Spleen (tissue), 11 donors: ENCODE results near the gene AZGP1. TPM values are rescaled to one million over a fixed set of nuclear protein-coding genes. Genes with fewer than 3 reads are reported as not detected.
A peak's percentile ranks its signal among the peaks of the same experiment; 100 is the strongest.

Experiments
- DNase-seq: peaks from one replicate; pipeline ENCODE4 v3.0.0-alpha.2; 2020
- H3K27ac ChIP-seq, 8 donors: fragments of 200-600 bp; sonication (generic) in 7 of 8; 1 replicate in 4 of 8; 2 replicates in 4 of 8; pipeline versions ENCODE4 v1.5.0 to v1.8.0; 2016 to 2021; ENCODE audit warnings: inconsistent platforms in 4 of 8, mild to moderate bottlenecking in 4 of 8, moderate library complexity in 1 of 8
- H3K27me3 ChIP-seq, 7 donors: fragments of 200-600 bp; sonication (generic) in 6 of 7; replicated peaks in 1 of 7; 1 replicate in 4 of 7; 2 replicates in 3 of 7; pipeline versions ENCODE4 v1.5.0 to v1.8.0; 2016 to 2021; ENCODE audit warnings: inconsistent platforms in 3 of 7, mild to moderate bottlenecking in 1 of 7
- H3K36me3 ChIP-seq, 6 donors: fragments of 200-600 bp; sonication (generic) in 5 of 6; 1 replicate in 4 of 6; 2 replicates in 2 of 6; pipeline versions ENCODE4 v1.5.0 to v1.8.0; 2016 to 2021; ENCODE audit warnings: inconsistent platforms in 2 of 6
- H3K4me1 ChIP-seq, 6 donors: fragments of 200-600 bp; sonication (generic) in 5 of 6; 1 replicate in 3 of 6; 2 replicates in 3 of 6; pipeline versions ENCODE4 v1.5.0 to v1.8.0; 2016 to 2021; ENCODE audit warnings: inconsistent platforms in 3 of 6
- H3K4me3 ChIP-seq, 8 donors: fragments of 200-600 bp; sonication (generic) in 7 of 8; 1 replicate in 4 of 8; 2 replicates in 4 of 8; pipeline versions ENCODE4 v1.5.0 to v1.8.0; 2016 to 2021; ENCODE audit warnings: inconsistent platforms in 4 of 8, mild to moderate bottlenecking in 4 of 8, moderate library complexity in 2 of 8
- H3K9me3 ChIP-seq, 8 donors: fragments of 200-600 bp; sonication (generic) in 7 of 8; 1 replicate in 4 of 8; 2 replicates in 4 of 8; pipeline versions ENCODE4 v1.5.0 to v1.8.0; 2016 to 2021; ENCODE audit warnings: inconsistent platforms in 4 of 8
- POLR2A ChIP-seq, 3 donors: fragments of 450-650 bp; IDR thresholded peaks; one replicate each; pipeline ENCODE4 v1.5.1; 2017; ENCODE audit warnings: antibody characterized with exemption in 3 of 3, mild to moderate bottlenecking in 1 of 3
- POLR2AphosphoS5 ChIP-seq, 3 donors: sonication (generic); formaldehyde crosslinking; IDR thresholded peaks; one replicate each; pipeline ENCODE4 v1.5.1; 2017; ENCODE audit warnings: antibody characterized with exemption in 3 of 3
- WGBS, 5 donors: extraction: QIAGEN DNeasy Blood & Tissue Kit in 3 of 5; methylation state at CpG; one replicate each; pipeline versions ENCODE4 v1.1.5 to v1.1.7; 2013 to 2018; 5-methylcytosine and 5-hydroxymethylcytosine counted together
- intact Hi-C: fragments of 100-400 bp; cut with DNase I; formaldehyde crosslinking; loops from one replicate; pipeline ENCODE4 v1.15.0; 2023; ENCODE audit warnings: low total_unique reads
- polyA plus RNA-seq, 3 donors: library from polyadenylated mRNA; stranded (reverse); fragments of 200-250 nt; gene quantifications; one replicate each; pipeline ENCODE4 v1.2.1, GENCODE V29; 2013
- total RNA-seq, 7 donors: library from RNA; depleted of rRNA in 3 of 7; stranded (reverse); fragments of >200 nt in 3 of 7; fragmentation: NEBNext Ultra II Directional in 4 of 7; extraction: Animal tissue kit (Norgen Biotek cat#: 25700) in 4 of 7; gene quantifications; one replicate each; pipeline versions ENCODE4 v1.1.0 to v1.2.1, GENCODE V29; 2016 to 2021
- TF ChIP-seq, protein P1 (sequence below), 11 experiments: fragments of 200-600 bp in 7 of 11; fragments of 450-650 bp in 4 of 11; sonication (generic) in 4 of 11; IDR thresholded peaks in 8 of 11; conservative IDR thresholded peaks in 3 of 11; 1 replicate in 7 of 11; 2 replicates in 4 of 11; pipeline versions ENCODE4 v1.4.0 to v1.8.0; 2016 to 2021; ENCODE audit warnings: antibody characterized with exemption in 11 of 11, inconsistent platforms in 4 of 11, mild to moderate bottlenecking in 1 of 11
- donor health status: healthy with polysubstance abuse.
- donor health status: DM: no; HTN: no; CAD: no; lungs with moderate emphysema.
- donor health status: DM: no; HTN: no; CAD: no.
- donor health status: Bipolar disorder and iron deficiency.
- donor health status: healthy.
- donor health status: DM: no; HTN: no; CAD: no.
- donor health status: DM: yes; HTN: yes; CAD: no.

AZGP1 gene
- total and polyA plus RNA-seq, 10 donors: 0.13 to 2.3 (median 0.58) TPM; not detected in 6

DNA sequence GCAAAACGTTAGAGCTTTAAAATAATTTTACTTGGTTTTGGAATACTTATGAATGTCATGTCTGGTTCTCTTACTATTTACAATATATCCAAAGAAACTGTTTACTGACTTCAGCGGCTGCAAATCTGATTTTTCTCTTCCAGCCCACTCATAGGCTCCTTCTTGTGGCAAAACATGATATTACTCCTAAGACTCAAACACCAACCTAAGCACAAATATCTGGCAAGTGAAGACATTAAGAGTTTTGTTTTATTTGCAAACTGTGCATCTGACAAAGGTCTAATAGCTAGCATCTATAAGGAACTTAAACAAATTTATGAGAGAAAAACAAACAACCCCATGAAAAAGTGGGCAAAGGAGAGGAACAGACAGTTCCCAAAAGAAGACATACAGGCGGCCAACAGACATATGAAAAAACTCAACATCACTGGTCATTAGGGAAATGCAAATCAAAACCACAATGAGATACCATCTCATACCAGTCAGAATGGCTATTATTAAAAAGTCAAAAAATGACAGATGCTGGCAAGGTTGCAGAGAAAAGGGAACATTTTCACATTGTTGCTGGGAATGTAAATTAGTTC is 26.1 kb downstream of the AZGP1 start:
- TF ChIP-seq POLR2AphosphoS5 (IDR thresholded peaks at IDR 0.05): no peak
- TF ChIP-seq, protein P1, sequence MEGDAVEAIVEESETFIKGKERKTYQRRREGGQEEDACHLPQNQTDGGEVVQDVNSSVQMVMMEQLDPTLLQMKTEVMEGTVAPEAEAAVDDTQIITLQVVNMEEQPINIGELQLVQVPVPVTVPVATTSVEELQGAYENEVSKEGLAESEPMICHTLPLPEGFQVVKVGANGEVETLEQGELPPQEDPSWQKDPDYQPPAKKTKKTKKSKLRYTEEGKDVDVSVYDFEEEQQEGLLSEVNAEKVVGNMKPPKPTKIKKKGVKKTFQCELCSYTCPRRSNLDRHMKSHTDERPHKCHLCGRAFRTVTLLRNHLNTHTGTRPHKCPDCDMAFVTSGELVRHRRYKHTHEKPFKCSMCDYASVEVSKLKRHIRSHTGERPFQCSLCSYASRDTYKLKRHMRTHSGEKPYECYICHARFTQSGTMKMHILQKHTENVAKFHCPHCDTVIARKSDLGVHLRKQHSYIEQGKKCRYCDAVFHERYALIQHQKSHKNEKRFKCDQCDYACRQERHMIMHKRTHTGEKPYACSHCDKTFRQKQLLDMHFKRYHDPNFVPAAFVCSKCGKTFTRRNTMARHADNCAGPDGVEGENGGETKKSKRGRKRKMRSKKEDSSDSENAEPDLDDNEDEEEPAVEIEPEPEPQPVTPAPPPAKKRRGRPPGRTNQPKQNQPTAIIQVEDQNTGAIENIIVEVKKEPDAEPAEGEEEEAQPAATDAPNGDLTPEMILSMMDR (IDR thresholded peaks at IDR 0.05 in 8 of 11, conservative IDR thresholded peaks at IDR 0.05 in 3 of 11): peak in 2 of 11 experiments; percentile 30
- no peaks in the 10 kb centered on the region for H3K4me1 ChIP-seq
- peaks cover 0 to 22% (median 0%) of the 10 kb centered on the region in 7 donors for H3K27me3 ChIP-seq
- H3K27ac ChIP-seq: no peak overlapping the region
- intact Hi-C loops: no loop called here
- H3K4me3 ChIP-seq: no peak overlapping the region
- 46 to 62% (median 50%) methylated on average over 3 of the region's 3 CpGs for WGBS, 5 donors
- H3K9me3 ChIP-seq: peaks cover 0 to 18% (median 9%) of the 10 kb centered on the region in 8 donors
- DNase-seq: no peak
- H3K36me3 ChIP-seq: no peaks in the 10 kb centered on the region

DNA sequence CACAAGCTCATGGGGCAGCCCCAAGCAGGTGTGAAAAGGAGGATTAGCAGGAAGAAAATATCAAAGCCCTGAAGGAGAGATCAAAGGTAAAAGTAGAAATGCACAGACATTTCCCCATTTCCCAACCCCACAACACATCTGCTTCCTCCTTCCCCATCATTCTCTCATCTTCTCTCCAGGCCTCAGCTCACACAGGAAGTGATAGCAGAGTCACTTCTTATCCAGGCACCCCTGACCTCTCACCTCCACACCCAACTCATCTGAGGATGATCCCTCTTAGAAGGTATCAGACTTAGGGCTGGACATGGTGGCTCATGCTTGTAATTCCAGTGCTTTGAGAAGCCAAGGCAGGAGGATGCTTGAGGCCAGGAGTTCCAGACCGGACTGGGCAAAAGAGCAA is 28.2 kb downstream of the AZGP1 start:
- no peak overlapping the region for H3K27ac ChIP-seq
- no peak overlapping the region for H3K4me3 ChIP-seq
- TF ChIP-seq POLR2A (IDR thresholded peaks at IDR 0.05) (no peak), POLR2AphosphoS5 (IDR thresholded peaks at IDR 0.05) (no peak)
- TF ChIP-seq, protein P1 (IDR thresholded peaks at IDR 0.05 in 8 of 11, conservative IDR thresholded peaks at IDR 0.05 in 3 of 11): no peak
- intact Hi-C loops: no loop called here
- H3K4me1 ChIP-seq: no peaks in the 10 kb centered on the region
- H3K36me3 ChIP-seq: no peaks in the 10 kb centered on the region
- peaks cover 0 to 30% (median 0%) of the 10 kb centered on the region in 7 donors for H3K27me3 ChIP-seq
- H3K9me3 ChIP-seq: peaks cover 0 to 18% (median 9%) of the 10 kb centered on the region in 8 donors
- WGBS, 5 donors: 73 to 100% (median 83%) methylated on average over 1 of the region's 1 CpG
- DNase-seq: no peak

DNA sequence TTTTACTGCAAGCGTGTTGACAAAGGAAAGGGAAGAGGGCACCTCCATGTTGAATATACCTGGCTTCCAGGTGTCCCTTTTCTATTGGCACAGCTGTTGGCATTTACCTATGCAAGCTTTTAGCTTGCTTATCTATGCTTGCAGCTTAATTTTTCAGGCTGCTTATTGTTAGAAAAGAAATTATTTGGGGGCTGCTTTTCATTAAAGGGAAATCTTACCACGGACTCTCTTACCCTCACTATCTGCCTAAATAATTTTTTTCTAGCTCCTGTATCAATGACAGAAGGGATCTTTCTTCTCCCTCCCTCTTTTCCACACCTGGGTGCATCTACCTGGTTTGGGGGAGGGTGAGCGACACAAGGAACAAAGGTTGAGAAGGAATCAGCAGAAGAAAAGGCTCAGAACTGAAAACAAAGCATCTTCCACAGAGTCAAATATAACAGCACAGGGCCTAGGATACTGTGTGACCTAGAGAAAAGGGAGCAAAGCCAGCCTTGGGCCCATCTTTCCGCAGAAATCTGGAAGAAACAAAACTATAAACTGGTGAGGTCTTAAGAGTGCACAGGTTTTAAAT is 31.2 kb downstream of the AZGP1 start:
- no peak overlapping the region for H3K4me3 ChIP-seq
- DNase-seq: no peak
- no peaks in the 10 kb centered on the region for H3K4me1 ChIP-seq
- no peaks in the 10 kb centered on the region for H3K36me3 ChIP-seq
- no peaks in the 10 kb centered on the region for H3K9me3 ChIP-seq
- H3K27ac ChIP-seq: no peak overlapping the region
- WGBS, 5 donors: 62 to 73% (median 65%) methylated on average over 4 of the region's 4 CpGs
- intact Hi-C loops: no loop called here
- TF ChIP-seq, protein P1 (IDR thresholded peaks at IDR 0.05 in 8 of 11, conservative IDR thresholded peaks at IDR 0.05 in 3 of 11): no peak
- TF ChIP-seq POLR2AphosphoS5 (IDR thresholded peaks at IDR 0.05): no peak
- no peak for TF ChIP-seq POLR2A (IDR thresholded peaks at IDR 0.05)
- peaks cover 0 to 46% (median 0%) of the 10 kb centered on the region in 7 donors for H3K27me3 ChIP-seq

DNA sequence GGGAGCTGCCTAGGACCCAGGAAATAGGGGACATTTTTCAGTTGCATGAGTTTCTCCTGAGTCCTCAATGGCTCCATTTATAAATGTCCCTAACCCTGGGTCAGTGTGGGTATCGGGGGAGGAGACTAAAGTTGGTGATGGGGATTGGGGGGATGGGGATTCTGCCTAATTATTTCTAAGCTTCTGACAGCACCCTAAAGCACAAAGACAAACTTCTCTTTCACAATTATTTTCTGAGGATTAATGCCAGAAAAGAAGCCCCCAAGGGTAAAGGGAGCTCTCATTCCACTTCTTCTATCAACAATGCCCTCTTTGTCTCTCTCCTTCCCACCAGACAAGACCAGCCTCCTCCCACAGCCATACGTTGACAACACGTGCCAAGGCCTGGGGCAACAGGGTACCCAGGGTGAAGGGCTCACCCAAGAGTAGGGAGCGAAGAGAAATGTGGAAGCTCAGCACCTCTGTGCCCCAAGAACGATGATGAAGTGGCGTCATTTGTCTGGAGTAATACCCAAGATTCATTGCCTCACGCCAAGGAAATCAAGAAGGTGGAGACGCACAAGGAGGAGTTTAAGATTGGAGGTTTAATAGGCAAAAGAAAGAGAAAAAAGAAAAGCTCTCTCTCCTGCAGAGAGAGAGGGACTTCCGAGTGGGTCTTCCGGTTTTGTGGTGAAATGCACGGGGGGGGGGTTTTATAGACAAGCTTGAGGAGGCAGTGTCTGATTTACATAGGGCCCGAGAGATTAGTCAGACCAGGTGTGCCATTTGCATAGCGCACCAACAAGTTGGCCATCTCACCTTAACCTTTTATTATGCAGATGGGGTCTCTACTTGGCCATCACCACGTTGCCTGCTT is 32.0 kb downstream of the AZGP1 start:
- peaks cover 0 to 6% (median under 1%) of the 10 kb centered on the region in 8 donors for H3K9me3 ChIP-seq
- H3K4me1 ChIP-seq: no peaks in the 10 kb centered on the region
- intact Hi-C loops: no loop called here
- no peak for DNase-seq
- H3K27ac ChIP-seq: no peak overlapping the region
- TF ChIP-seq POLR2AphosphoS5 (IDR thresholded peaks at IDR 0.05) (no peak), POLR2A (IDR thresholded peaks at IDR 0.05) (no peak)
- TF ChIP-seq, protein P1 (IDR thresholded peaks at IDR 0.05 in 8 of 11, conservative IDR thresholded peaks at IDR 0.05 in 3 of 11): no peak
- no peak overlapping the region for H3K4me3 ChIP-seq
- no peaks in the 10 kb centered on the region for H3K36me3 ChIP-seq
- 19 to 32% (median 31%) methylated on average over 14 of the region's 14 CpGs for WGBS, 5 donors
- H3K27me3 ChIP-seq: peaks cover 0 to 44% (median 0%) of the 10 kb centered on the region in 7 donors
